Large intestine (tissue), 3 donors: Measurements from ENCODE around the gene FADS1. TPM values are rescaled to one million over a fixed set of nuclear protein-coding genes. Genes with fewer than 3 reads are reported as not detected.

ENCODE experiments used
- DNase-seq, 2 donors: peaks; one replicate each; pipeline versions ENCODE4 v3.0.0 to v3.0.0-alpha.2; 2013
- H3K27ac ChIP-seq: one replicate; pipeline ENCODE4 v1.5.1; 2013; ENCODE audit warnings: low read length
- H3K27me3 ChIP-seq: 2 replicates; pipeline ENCODE4 v1.6.1; 2013; ENCODE audit warnings: low read length; ENCODE audit not compliant: control insufficient read depth, insufficient read depth
- H3K36me3 ChIP-seq: 2 replicates; pipeline ENCODE4 v1.6.1; 2013; ENCODE audit warnings: low read length; ENCODE audit not compliant: control insufficient read depth, insufficient read depth
- H3K4me1 ChIP-seq: one replicate; pipeline ENCODE4 v1.6.1; 2013; ENCODE audit warnings: low read length; ENCODE audit not compliant: control insufficient read depth, insufficient read depth
- H3K4me3 ChIP-seq: one replicate; pipeline ENCODE4 v1.5.1; 2013; ENCODE audit warnings: low read length
- H3K9me3 ChIP-seq: one replicate; pipeline ENCODE4 v1.6.1; 2013; ENCODE audit warnings: mild to moderate bottlenecking, low read depth, low read length, moderate library complexity; ENCODE audit not compliant: control insufficient read depth
- WGBS: methylation state at CpG from one replicate; pipeline ENCODE4 v1.1.5; 2013; ENCODE audit warnings: low lambda C conversion rate; ENCODE audit not compliant: insufficient coverage; 5-methylcytosine and 5-hydroxymethylcytosine counted together
- polyA plus RNA-seq: library from polyadenylated mRNA; unstranded; fragments of 120-200 nt; gene quantifications from one replicate; pipeline ENCODE4 v1.2.1, GENCODE V29; 2013

FADS1 gene
- polyA plus RNA-seq, 1 donor = 9.0 TPM

- DNase-seq = peak in 1 of 2 donors; percentile 63
- H3K36me3 ChIP-seq = peaks cover 15% of the 10 kb centered on the region
- WGBS = no CpG with 5 or more reads among the region's 11 CpGs
- H3K9me3 ChIP-seq = peaks cover 4% of the 10 kb centered on the region
- no peak overlapping the region for H3K4me3 ChIP-seq
- peak overlapping the region; percentile 9 for H3K27ac ChIP-seq
- peaks cover 50% of the 10 kb centered on the region for H3K4me1 ChIP-seq
- no peaks in the 10 kb centered on the region for H3K27me3 ChIP-seq
Observed at GRCh38 chr11:61768376-61769076, 48.3 kb downstream of the FADS1 start.

GRCh38 chr11:61766353-61766841, 50.4 kb downstream of the FADS1 start:
- Histone ChIP-seq H3K9me3 (peaks cover 4% of the 10 kb centered on the region), H3K36me3 (peaks cover 5% of the 10 kb centered on the region), H3K27me3 (no peaks in the 10 kb centered on the region), H3K4me3 (no peak overlapping the region), H3K27ac (no peak overlapping the region), H3K4me1 (peaks cover 51% of the 10 kb centered on the region)
- no CpG with 5 or more reads among the region's 13 CpGs for WGBS
- DNase-seq = no peak

- Histone ChIP-seq H3K36me3 (peaks cover 3% of the 10 kb centered on the region), H3K4me1 (peaks cover 51% of the 10 kb centered on the region), H3K27me3 (no peaks in the 10 kb centered on the region), H3K4me3 (no peak overlapping the region), H3K9me3 (peaks cover 4% of the 10 kb centered on the region), H3K27ac (no peak overlapping the region)
- no CpG with 5 or more reads among the region's 26 CpGs for WGBS
- DNase-seq = no peak
Observed at GRCh38 chr11:61765550-61766253, 51.1 kb downstream of the FADS1 start.

- Histone ChIP-seq H3K4me3 (no peak overlapping the region), H3K27me3 (no peaks in the 10 kb centered on the region), H3K27ac (peak overlapping the region; percentile 25), H3K4me1 (peaks cover 48% of the 10 kb centered on the region), H3K36me3 (peaks cover 3% of the 10 kb centered on the region), H3K9me3 (peaks cover 4% of the 10 kb centered on the region)
- no CpG with 5 or more reads among the region's 22 CpGs for WGBS
- DNase-seq = peak; percentile 51 to 75
Observed at GRCh38 chr11:61764606-61765260, 52.1 kb downstream of the FADS1 start.

- Histone ChIP-seq H3K36me3 (peaks cover 3% of the 10 kb centered on the region), H3K9me3 (peaks cover 4% of the 10 kb centered on the region), H3K27me3 (no peaks in the 10 kb centered on the region), H3K4me3 (no peak overlapping the region), H3K4me1 (peaks cover 42% of the 10 kb centered on the region), H3K27ac (no peak overlapping the region)
- WGBS = no CpG with 5 or more reads among the region's 23 CpGs
- no peak for DNase-seq
Observed at GRCh38 chr11:61763930-61764605, 52.7 kb downstream of the FADS1 start.

DNA sequence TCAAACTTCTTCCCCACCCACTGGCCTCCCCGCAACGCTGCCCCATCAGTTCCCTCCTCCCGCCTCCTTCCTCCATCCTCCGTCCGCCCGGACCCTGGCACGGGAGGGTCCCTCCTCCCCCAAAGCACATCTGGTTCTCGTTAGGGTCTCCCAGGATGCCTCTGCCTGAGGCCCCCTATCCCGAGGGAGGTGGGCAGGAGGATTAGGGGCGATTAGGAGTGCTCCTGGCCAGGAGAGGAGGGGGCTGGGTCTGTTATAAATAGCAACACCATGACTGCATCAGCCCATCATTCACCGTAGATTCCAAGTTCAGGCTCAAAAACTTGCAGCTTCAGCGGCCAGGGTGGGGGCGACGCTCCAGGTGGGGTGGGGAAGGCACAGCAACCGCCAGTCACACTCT, 54.0 kb downstream of the FADS1 start:
- H3K27ac ChIP-seq = no peak overlapping the region
- no peaks in the 10 kb centered on the region for H3K27me3 ChIP-seq
- WGBS = no CpG with 5 or more reads among the region's 15 CpGs
- H3K36me3 ChIP-seq = peaks cover 3% of the 10 kb centered on the region
- peaks cover 42% of the 10 kb centered on the region for H3K4me1 ChIP-seq
- H3K4me3 ChIP-seq = no peak overlapping the region
- DNase-seq = no peak
- peaks cover 4% of the 10 kb centered on the region for H3K9me3 ChIP-seq

DNA sequence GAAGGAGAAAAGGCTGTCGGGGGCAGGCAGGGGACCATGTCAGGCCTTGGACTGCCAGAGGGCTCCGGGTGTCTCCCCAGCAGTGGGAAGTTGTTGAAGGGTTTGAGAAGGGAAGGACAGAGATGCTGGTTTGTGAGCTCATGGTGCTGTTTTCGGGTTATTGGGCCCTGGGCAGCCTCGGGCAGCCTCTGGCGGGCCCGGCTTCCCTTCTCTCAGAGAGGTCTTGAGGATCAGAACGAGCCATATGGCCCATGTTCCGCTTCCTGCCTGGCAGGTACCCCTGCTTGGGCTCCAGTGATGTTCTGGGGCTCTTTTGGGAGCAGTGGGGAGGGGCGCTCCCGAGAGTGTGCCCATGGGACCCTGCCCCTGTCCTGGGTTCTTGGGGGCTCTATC, 54.6 kb downstream of the FADS1 start:
- Histone ChIP-seq H3K4me1 (peaks cover 47% of the 10 kb centered on the region), H3K27me3 (no peaks in the 10 kb centered on the region), H3K36me3 (peaks cover 3% of the 10 kb centered on the region), H3K27ac (no peak overlapping the region), H3K4me3 (no peak overlapping the region), H3K9me3 (peaks cover 4% of the 10 kb centered on the region)
- no peak for DNase-seq
- no CpG with 5 or more reads among the region's 10 CpGs for WGBS

DNA sequence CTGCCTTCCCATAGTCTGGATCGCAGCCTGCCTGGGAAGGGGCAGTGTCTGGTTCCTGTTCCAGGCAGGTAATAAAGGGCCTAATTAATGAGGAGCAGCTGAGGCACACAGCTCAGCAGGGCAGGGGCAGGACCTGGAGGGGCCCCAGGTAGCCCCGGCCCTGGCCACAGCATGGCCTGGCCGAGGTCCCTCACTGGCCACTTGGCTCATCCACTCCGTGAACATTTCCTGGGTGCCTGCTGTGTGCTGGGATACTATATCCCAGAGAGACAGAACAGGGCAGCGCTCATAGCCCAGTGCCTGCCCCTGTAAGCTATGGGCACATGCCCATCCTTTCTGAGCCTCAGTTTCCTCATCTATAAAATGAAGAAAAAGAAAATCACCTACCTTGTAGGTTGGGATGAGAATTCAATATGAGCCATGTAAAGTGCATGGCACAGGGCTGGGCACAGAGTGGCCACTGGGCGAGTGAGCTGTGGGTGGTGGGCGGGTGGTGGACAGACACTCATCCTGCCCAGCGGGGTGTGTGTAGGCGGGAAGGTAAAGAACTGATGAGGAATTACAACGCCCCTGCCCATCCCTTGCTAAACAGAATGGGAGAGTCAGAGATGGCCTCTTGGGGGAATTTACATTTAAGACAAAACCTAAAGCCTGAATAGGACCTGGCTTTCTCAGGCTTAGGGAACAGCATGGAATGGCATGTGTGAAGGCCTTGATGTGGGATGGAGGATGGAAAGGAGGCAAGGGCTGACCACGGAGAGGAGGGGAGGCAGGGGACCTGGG, 55.2 kb downstream of the FADS1 start:
- no peak overlapping the region for H3K4me3 ChIP-seq
- H3K4me1 ChIP-seq = peaks cover 46% of the 10 kb centered on the region
- WGBS = no CpG with 5 or more reads among the region's 11 CpGs
- H3K9me3 ChIP-seq = peaks cover 4% of the 10 kb centered on the region
- no peak for DNase-seq
- no peak overlapping the region for H3K27ac ChIP-seq
- no peaks in the 10 kb centered on the region for H3K27me3 ChIP-seq
- H3K36me3 ChIP-seq = peaks cover 3% of the 10 kb centered on the region

DNA sequence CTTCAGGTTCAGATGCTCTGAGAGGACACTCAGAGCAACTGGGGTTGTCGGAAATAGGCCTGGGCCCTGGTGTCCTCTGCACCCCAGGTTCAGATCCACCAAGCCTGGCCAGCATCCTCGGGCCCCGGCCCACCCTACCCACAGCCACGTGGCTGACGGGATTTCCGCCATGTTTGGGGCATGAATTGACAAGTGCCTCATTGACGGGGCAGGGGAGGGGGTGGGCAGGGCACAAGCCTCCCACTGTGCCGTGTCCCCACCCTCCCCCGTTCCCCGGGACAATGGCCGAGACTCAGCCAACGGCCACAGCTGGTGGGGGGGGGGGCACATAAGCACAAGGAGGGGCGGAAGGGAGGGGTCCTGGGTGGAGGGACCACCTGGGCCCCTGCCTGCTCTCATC, 55.9 kb downstream of the FADS1 start:
- DNase-seq = no peak
- no CpG with 5 or more reads among the region's 13 CpGs for WGBS
- Histone ChIP-seq H3K4me1 (peaks cover 48% of the 10 kb centered on the region), H3K27ac (no peak overlapping the region), H3K27me3 (no peaks in the 10 kb centered on the region), H3K4me3 (no peak overlapping the region), H3K36me3 (peaks cover 3% of the 10 kb centered on the region), H3K9me3 (peaks cover 4% of the 10 kb centered on the region)
